ENCODE measurements around the gene UGP2.
"Not testable (repeated sequence)": the region's sequence is repeated elsewhere in the genome, so short reads cannot be mapped to it uniquely, and the experiment has no call there.

Gene UGP2

DNA sequence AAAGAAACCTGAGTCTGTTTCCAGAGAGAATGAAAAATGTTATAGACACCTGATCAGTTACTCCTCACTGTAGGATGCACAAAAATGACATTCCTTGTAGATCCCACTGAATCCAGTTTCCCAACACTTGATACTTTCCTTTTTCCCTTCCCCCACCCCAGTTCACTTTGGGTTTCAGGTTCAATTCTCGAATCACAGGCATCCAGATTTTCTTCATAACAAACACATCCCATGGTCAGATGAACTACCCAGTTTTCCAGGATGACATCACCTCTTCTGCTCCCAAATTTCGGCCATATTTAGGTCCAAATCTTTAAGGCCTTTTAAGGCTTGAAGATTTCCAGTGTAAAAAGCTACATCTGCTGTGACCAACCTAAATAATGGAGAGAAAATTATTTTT, 51.5 kb downstream of the UGP2 start:
- DNase-seq (ENCODE audit: low spot score): no peak

DNA sequence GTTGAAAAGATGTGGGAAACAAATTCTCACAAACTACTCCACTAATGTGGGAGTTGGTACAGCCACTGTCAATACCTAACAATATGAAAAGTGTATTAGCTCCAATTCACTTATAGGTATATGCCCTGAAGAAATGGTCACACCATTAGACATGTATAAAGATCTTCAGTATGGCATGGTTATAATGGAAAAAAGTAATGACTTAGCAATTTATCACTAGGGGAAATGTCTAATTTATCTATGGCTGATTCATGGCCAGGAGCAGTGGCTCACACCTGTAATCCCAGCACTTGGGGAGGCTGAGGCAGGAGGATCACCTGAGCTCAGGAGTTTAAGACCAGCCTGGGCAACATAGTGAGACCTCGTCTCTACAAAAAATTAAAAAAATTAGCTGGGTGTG, 52.5 kb downstream of the UGP2 start:
- no peak for DNase-seq (ENCODE audit: low spot score)

DNA sequence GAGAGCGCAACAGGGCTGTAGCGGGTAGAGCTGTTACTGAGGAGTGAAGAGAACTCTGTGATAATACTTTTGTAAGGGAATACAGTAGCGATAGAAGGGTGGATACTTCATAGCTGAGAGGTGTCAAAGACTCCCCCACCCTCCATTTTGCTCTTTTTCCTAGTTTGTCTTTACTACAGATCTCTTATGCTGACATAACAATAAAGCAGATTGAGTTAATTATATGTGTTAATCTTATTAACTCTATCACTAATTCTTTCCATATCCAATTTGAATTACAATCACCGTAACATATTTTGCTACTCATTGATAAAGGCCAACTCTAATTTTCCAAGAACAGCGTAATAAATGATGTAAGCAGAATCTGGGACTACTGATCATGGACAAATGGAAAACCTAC, 57.1 kb downstream of the UGP2 start:
- DNase-seq (ENCODE audit: low spot score): no peak

DNA sequence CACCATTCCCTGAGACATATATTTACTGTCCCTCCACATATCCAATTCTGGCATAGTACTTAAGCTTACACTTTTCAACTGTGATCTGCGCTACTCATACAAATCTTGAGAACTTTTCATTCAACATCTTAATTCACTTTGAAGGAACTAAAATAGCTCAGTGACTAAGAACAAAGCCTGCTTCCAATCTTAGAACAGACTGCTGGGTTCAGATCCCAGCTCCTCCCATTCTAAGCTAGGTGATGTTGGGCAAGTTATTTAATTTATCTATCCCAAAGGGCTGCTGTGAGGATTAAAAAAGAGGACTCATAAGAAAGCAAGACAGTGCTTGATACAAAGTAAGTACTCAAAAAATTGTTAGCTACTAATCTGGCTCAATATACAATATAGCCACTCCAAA, 57.9 kb downstream of the UGP2 start:
- DNase-seq (ENCODE audit: low spot score): no peak

DNA sequence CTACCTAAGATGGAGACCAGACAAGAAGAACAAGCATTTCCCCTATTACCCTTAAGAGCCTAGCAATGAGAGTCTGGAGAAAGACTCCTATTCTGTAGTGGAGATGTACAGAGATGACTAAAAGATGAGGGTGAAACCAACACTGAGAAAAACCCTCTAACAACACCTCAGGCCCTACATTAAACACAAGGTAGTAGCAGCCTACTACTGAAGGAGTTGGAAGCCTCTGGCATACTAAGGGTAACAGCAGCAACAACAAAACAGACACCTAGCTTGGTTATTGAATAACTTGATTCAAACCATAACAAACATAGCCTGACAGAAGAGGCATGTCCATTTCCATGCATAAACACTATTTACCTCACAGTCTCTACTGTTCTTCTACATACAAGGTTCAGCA, 60.5 kb downstream of the UGP2 start:
- DNase-seq (ENCODE audit: low spot score): no peak

DNA sequence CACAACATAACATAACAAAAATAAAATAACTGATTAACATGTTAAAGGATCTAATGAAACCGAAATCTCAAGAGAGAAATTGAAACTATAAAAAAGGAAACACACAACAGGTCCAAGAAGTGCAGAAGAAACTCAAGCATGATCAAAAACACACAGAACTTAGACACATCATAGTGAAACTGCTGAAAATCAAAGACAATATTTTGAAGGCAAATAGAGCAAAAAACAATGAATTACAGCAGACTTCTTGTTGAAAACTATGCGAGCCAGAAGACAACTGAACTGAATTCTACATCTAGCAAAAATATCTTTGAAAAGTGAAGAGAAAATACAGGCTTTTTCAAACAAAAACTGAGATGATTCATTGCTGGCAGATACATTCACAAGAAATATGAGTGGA, 61.3 kb downstream of the UGP2 start:
- no peak for DNase-seq (ENCODE audit: low spot score)

DNA sequence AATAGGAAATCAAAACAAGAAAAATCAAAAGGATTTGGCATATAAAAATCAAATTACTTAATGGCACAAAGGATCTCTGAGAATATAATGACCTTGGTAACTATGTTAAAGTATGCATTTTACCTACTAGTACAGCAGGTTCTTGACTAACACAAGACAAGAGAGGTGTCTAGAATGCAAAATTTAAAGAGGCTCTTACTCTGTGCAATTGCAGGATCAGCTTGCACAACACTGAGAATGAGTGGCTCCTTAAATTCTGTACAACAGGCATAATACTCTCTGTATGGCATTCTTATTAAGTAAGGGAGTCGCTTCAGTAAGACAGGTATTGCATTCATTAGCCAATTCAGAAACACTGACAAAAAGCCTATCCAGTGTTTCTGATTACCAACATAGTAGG, 72.6 kb downstream of the UGP2 start:
- DNase-seq (ENCODE audit: low spot score): no peak

DNA sequence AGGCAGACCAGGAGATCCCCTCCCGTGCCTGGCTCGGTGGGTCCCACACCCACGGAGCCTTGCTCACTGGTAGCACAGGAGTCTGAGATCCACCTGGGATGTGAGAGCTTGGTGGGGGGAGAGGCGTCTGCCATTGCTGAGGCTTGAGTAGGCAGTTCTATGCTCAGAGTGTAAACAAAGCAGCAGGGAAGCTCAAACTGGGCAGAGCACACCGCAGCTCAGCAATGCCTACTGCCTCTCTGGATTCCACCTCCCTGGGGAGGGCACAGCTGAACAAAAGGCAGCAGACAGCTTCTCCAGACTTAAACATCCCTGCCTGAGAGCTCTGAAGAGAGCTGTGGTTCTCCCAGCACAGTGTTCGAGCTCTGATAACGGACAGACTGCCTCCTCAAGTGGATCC, 85.1 kb downstream of the UGP2 start:
- no peak for DNase-seq (ENCODE audit: low spot score)

DNA sequence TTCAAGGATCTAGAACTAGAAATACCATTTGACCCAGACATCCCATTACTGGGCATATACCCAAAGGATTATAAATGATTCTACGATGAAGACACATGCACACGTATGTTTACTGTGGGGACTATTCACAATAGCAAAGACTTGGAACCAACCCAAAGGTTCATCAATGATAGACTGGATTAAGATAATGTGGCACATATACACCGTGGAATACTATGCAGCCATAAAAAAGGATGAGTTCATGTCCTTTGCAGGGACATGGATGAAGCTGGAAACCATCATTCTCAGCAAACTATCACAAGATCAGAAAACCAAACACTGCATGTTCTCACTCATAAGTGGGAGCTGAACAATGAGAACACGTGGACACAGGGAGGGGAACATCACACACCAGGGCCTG, 90.4 kb downstream of the UGP2 start:
- not testable (repeated sequence) for DNase-seq (ENCODE audit: low spot score)

All from hematopoietic multipotent progenitor cell treated with erythropoietin and hydrocortisone succinate and interleukin-3 and kit ligand, for 15 days (in vitro differentiated cells).